SK-N-SH (cell line): Measurements from ENCODE around the gene BTBD10. TPM values are rescaled to one million over a fixed set of nuclear protein-coding genes. Genes with fewer than 3 reads are reported as not detected.

Experiments used
- CTCF ChIA-PET: fragments of 300-600, 350-600 bp; formaldehyde crosslinking; extraction: SDS; loops from one replicate; lab custom pipeline; 2021; lab: Yijun Ruan, JAX
- POLR2A ChIA-PET: fragments of 350-600 bp; sonication (Branson Sonifier 250); formaldehyde crosslinking; extraction: SDS; loops from one replicate; lab custom pipeline; 2020; ENCODE audit warnings: antibody characterized with exemption, inconsistent platforms; lab: Yijun Ruan, JAX
- DNase-seq: peaks from one replicate; pipeline ENCODE4 v3.0.0; 2012
- H2AFZ ChIP-seq: fragments of 200-600 bp; sonication (generic); 2 replicates; pipeline ENCODE4 v1.8.1; 2016; ENCODE audit warnings: antibody characterized with exemption, mild to moderate bottlenecking, low read depth
- H3F3A ChIP-seq: fragments of 200-600 bp; sonication (generic); replicated peaks from 2 replicates; pipeline ENCODE3; 2016; ENCODE audit warnings: antibody characterized with exemption, mild to moderate bottlenecking; ENCODE audit not compliant: insufficient read depth
- H3K27ac ChIP-seq, 2 experiments: fragments of 200-500 bp in 1 of 2; fragments of 200-600 bp in 1 of 2; sonication (Bioruptor generic) in 1 of 2; sonication (generic), shearing (Covaris generic) in 1 of 2; 2 replicates each; pipeline versions ENCODE4 v1.5.1 to v1.6.1; 2014 to 2016; ENCODE audit warnings: low read depth in 2 of 2, inconsistent platforms in 1 of 2, low read length in 1 of 2, mild to moderate bottlenecking in 1 of 2, mixed read lengths in 1 of 2
- H3K27me3 ChIP-seq: fragments of 200-600 bp; sonication (generic), shearing (Covaris generic); 2 replicates; pipeline ENCODE4 v1.6.1; 2016; ENCODE audit warnings: mixed run types; ENCODE audit not compliant: insufficient read depth
- H3K36me3 ChIP-seq, 2 experiments: fragments of 200-500 bp in 1 of 2; fragments of 200-600 bp in 1 of 2; sonication (Bioruptor generic) in 1 of 2; sonication (generic) in 1 of 2; replicated peaks in 1 of 2; 2 replicates each; pipeline versions ENCODE3 to v1.5.1; 2014 to 2016; ENCODE audit warnings: low read length in 1 of 2, mild to moderate bottlenecking in 1 of 2; ENCODE audit not compliant: insufficient read depth in 2 of 2, control insufficient read depth in 1 of 2
- H3K4me1 ChIP-seq, 2 experiments: fragments of 200-500 bp in 1 of 2; fragments of 200-600 bp in 1 of 2; sonication (Bioruptor generic) in 1 of 2; sonication (generic), shearing (Covaris generic) in 1 of 2; 2 replicates each; pipeline versions ENCODE4 v1.5.1 to v1.6.1; 2014 to 2016; ENCODE audit warnings: low read depth in 1 of 2, low read length in 1 of 2, mixed run types in 1 of 2; ENCODE audit not compliant: insufficient read depth in 2 of 2, control insufficient read depth in 1 of 2
- H3K4me2 ChIP-seq: fragments of 200-600 bp; sonication (generic), shearing (Covaris generic); 2 replicates; pipeline ENCODE4 v1.6.1; 2017; ENCODE audit warnings: mixed run types
- H3K4me3 ChIP-seq, 2 experiments: fragments of 200-500 bp in 1 of 2; fragments of 200-600 bp in 1 of 2; sonication (Bioruptor generic) in 1 of 2; sonication (generic), shearing (Covaris generic) in 1 of 2; 2 replicates each; pipeline versions ENCODE4 v1.5.1 to v1.8.1; 2014 to 2016; ENCODE audit warnings: low read depth in 2 of 2, inconsistent platforms in 1 of 2, low read length in 1 of 2, mild to moderate bottlenecking in 1 of 2, mixed read lengths in 1 of 2, moderate library complexity in 1 of 2
- H3K79me2 ChIP-seq: fragments of 200-600 bp; sonication (generic); 2 replicates; pipeline ENCODE4 v1.8.1; 2017; ENCODE audit warnings: mild to moderate bottlenecking; ENCODE audit not compliant: insufficient read depth
- H3K9ac ChIP-seq: fragments of 200-600 bp; sonication (generic); 2 replicates; pipeline ENCODE4 v1.6.1; 2017; ENCODE audit warnings: mixed run types
- H3K9me2 ChIP-seq: fragments of 200-600 bp; sonication (generic); 2 replicates; pipeline ENCODE4 v1.6.1; 2017; ENCODE audit warnings: mixed run types
- H3K9me3 ChIP-seq: fragments of 200-600 bp; sonication (generic); 2 replicates; pipeline ENCODE4 v1.6.1; 2017; ENCODE audit warnings: mixed run types, mild to moderate bottlenecking, moderate library complexity
- H4K20me1 ChIP-seq: fragments of 200-600 bp; sonication (generic); 2 replicates; pipeline ENCODE4 v1.6.1; 2017; ENCODE audit warnings: mild to moderate bottlenecking, mixed run types; ENCODE audit not compliant: insufficient read depth
- ELF1 ChIP-seq: IDR thresholded peaks from 2 replicates; pipeline ENCODE4 v1.4.0; 2012
- EP300 ChIP-seq, 2 experiments: IDR thresholded peaks; 2 replicates each; pipeline versions ENCODE4 v1.4.0 to v1.6.1; 2012; ENCODE audit warnings: borderline replicate concordance in 1 of 2, low read depth in 1 of 2, low read length in 1 of 2
- FOSL2 ChIP-seq: IDR thresholded peaks from 2 replicates; pipeline ENCODE4 v1.4.0; 2012; ENCODE audit warnings: low read depth, mild to moderate bottlenecking, moderate library complexity, borderline replicate concordance
- FOXM1 ChIP-seq: IDR thresholded peaks from 2 replicates; pipeline ENCODE4 v1.4.0; 2012; ENCODE audit warnings: low read depth, mild to moderate bottlenecking
- GABPA ChIP-seq: IDR thresholded peaks from 2 replicates; pipeline ENCODE4 v1.4.0; 2012; ENCODE audit warnings: low read depth, mild to moderate bottlenecking
- GATA2 ChIP-seq: sonication (generic); formaldehyde crosslinking; IDR thresholded peaks from 2 replicates; pipeline ENCODE4 v1.5.0; 2020; ENCODE audit warnings: mild to moderate bottlenecking, missing genetic modification reagents
- IRF3 ChIP-seq: fragments of 150-350 bp; IDR thresholded peaks from 2 replicates; pipeline ENCODE4 v1.6.1; 2016; ENCODE audit warnings: mild to moderate bottlenecking, low read depth, low read length
- NRF1 ChIP-seq: IDR thresholded peaks from 2 replicates; pipeline ENCODE4 v1.6.1; 2012; ENCODE audit warnings: low read depth, mild to moderate bottlenecking, low read length
- POLR2AphosphoS5 ChIP-seq: IDR thresholded peaks from 2 replicates; pipeline ENCODE4 v1.6.1; 2012; ENCODE audit warnings: low read depth, low read length
- RCOR1 ChIP-seq: fragments of 150-350 bp; IDR thresholded peaks from 2 replicates; pipeline ENCODE4 v1.6.1; 2017; ENCODE audit warnings: antibody characterized with exemption, low read length
- RFX5 ChIP-seq: IDR thresholded peaks from 2 replicates; pipeline ENCODE4 v1.6.1; 2012; ENCODE audit warnings: mild to moderate bottlenecking, improper control_type of control experiment, low read length
- RXRA ChIP-seq: IDR thresholded peaks from 2 replicates; pipeline ENCODE4 v1.4.0; 2012; ENCODE audit warnings: low read depth, mild to moderate bottlenecking, borderline replicate concordance
- SIN3A ChIP-seq: IDR thresholded peaks from 2 replicates; pipeline ENCODE4 v1.6.1; 2012; ENCODE audit warnings: low read depth, mild to moderate bottlenecking, low read length, moderate library complexity, borderline replicate concordance
- SMC3 ChIP-seq: IDR thresholded peaks from 2 replicates; pipeline ENCODE4 v1.6.1; 2012; ENCODE audit warnings: low read depth, low read length, improper control_type of control experiment
- TCF12 ChIP-seq: IDR thresholded peaks from 2 replicates; pipeline ENCODE4 v1.4.0; 2012
- TEAD4 ChIP-seq: IDR thresholded peaks from 2 replicates; pipeline ENCODE4 v1.4.0; 2012; ENCODE audit warnings: mild to moderate bottlenecking, borderline replicate concordance; ENCODE audit not compliant: insufficient read depth
- USF2 ChIP-seq: fragments of 150-350 bp; IDR thresholded peaks from 2 replicates; pipeline ENCODE4 v1.6.1; 2017; ENCODE audit warnings: antibody characterized with exemption, low read length, low read depth, borderline replicate concordance
- YY1 ChIP-seq: IDR thresholded peaks from 2 replicates; pipeline ENCODE4 v1.4.0; 2012; ENCODE audit warnings: low read depth, mild to moderate bottlenecking
- WGBS: methylation state at CpG from one replicate; pipeline ENCODE4 v1.1.6; 2017; ENCODE audit warnings: low lambda C conversion rate; 5-methylcytosine and 5-hydroxymethylcytosine counted together
- polyA plus RNA-seq, 3 experiments: library from polyadenylated mRNA; depleted of rRNA; stranded (reverse); fragments of >200 nt; gene quantifications; 2 replicates each; pipeline ENCODE4 v1.2.3, GENCODE V29; 2012
- TF ChIP-seq, protein P1 (sequence below): IDR thresholded peaks from 2 replicates; pipeline ENCODE4 v1.4.0; 2012; ENCODE audit warnings: low read depth
- TF ChIP-seq, protein P2 (sequence below): fragments of 200-600 bp; sonication (generic); IDR thresholded peaks from 2 replicates; pipeline ENCODE4 v1.6.1; 2017; ENCODE audit warnings: antibody characterized with exemption, mild to moderate bottlenecking, moderate library complexity

BTBD10 gene
- polyA plus RNA-seq, 1 of the 3 experiments (the other 2 are of a cell fraction): 23.0 TPM

DNA sequence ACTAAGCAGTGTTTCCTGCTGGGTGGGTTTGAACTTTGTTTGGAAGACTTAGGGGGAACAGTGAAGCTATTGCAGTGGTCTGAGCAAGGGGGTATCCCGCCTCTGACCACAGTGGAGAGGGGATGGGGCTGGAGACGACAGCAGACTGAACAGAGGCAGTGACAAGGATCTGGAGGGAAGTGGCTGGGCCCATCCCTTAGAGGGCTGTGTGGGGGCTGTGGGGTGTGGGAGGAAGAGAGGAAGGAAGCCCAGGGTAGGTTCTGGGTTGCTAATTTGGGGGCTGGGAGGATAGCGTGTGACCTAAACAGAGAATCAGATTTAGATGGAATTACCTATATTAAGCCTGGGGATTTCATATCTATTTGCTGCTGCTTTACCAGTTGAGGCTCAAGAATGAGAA lies 114.7 kb downstream of the BTBD10 start:
- H3K27me3 ChIP-seq: no peaks in the 10 kb centered on the region
- no peak overlapping the region for H3K4me2 ChIP-seq
- TF ChIP-seq EP300 (IDR thresholded peaks at IDR 0.05; ENCODE audit: borderline replicate concordance in 1 of 2, low read depth in 1 of 2, low read length in 1 of 2) (no peak), IRF3 (no peak), TCF12 (no peak), POLR2AphosphoS5 (no peak), ELF1 (no peak), FOXM1 (no peak), SMC3 (no peak), YY1 (no peak), RFX5 (no peak), GABPA (no peak), RXRA (no peak), TEAD4 (no peak), GATA2 (CRISPR knock-in tag) (no peak), SIN3A (no peak), FOSL2 (no peak)
- TF ChIP-seq, protein P1, sequence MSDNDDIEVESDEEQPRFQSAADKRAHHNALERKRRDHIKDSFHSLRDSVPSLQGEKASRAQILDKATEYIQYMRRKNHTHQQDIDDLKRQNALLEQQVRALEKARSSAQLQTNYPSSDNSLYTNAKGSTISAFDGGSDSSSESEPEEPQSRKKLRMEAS: no peak
- TF ChIP-seq, protein P2, sequence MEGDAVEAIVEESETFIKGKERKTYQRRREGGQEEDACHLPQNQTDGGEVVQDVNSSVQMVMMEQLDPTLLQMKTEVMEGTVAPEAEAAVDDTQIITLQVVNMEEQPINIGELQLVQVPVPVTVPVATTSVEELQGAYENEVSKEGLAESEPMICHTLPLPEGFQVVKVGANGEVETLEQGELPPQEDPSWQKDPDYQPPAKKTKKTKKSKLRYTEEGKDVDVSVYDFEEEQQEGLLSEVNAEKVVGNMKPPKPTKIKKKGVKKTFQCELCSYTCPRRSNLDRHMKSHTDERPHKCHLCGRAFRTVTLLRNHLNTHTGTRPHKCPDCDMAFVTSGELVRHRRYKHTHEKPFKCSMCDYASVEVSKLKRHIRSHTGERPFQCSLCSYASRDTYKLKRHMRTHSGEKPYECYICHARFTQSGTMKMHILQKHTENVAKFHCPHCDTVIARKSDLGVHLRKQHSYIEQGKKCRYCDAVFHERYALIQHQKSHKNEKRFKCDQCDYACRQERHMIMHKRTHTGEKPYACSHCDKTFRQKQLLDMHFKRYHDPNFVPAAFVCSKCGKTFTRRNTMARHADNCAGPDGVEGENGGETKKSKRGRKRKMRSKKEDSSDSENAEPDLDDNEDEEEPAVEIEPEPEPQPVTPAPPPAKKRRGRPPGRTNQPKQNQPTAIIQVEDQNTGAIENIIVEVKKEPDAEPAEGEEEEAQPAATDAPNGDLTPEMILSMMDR: no peak
- H3K4me1 ChIP-seq: no peaks in the 10 kb centered on the region; a peak in 1 of 4 replicates
- no peak overlapping the region for H3K9ac ChIP-seq
- 92% methylated on average over 3 of the region's 3 CpGs for WGBS
- H4K20me1 ChIP-seq: no peaks in the 10 kb centered on the region
- H3K9me3 ChIP-seq: no peaks in the 10 kb centered on the region
- no peak overlapping the region for H3K4me3 ChIP-seq
- DNase-seq: no peak
- no peaks in the 10 kb centered on the region for H3K36me3 ChIP-seq
- H3F3A ChIP-seq: no peaks in the 10 kb centered on the region
- no peak overlapping the region for H2AFZ ChIP-seq
- no peaks in the 10 kb centered on the region for H3K79me2 ChIP-seq
- H3K27ac ChIP-seq: no peak overlapping the region
- CTCF ChIA-PET: interaction anchor here (1.4 to 12.9 kb wide), 2 partner anchors 8 to 137 kb away, joined by 3 to 237 read pairs; no protein-coding TSS in a partner anchor
- no peaks in the 10 kb centered on the region for H3K9me2 ChIP-seq
- POLR2A ChIA-PET: no interaction called here

DNA sequence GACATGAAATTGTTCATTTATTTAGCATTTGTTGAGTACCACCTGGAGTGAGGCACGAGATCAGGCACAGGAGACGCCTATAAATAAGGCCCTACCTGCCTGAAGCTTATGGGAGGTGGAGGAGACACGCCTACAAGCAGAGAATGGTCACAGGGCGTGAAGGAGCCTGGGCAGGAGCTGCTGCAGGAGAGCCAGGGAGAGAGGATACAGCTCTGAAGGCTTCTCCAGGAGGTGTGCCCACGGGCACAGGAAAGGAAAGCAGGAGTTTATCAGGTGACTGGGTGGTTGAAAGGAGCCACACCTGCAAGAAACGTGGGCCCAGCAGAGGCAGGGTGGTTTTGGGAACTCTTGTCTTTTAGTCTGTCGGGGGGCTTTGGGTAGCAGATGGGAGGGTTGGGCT lies 115.1 kb downstream of the BTBD10 start:
- Histone ChIP-seq H3F3A (no peaks in the 10 kb centered on the region), H3K9ac (no peak overlapping the region), H3K4me1 (no peaks in the 10 kb centered on the region; a peak in 1 of 4 replicates), H3K36me3 (no peaks in the 10 kb centered on the region), H3K27ac (no peak overlapping the region), H3K27me3 (no peaks in the 10 kb centered on the region), H3K9me3 (no peaks in the 10 kb centered on the region), H3K9me2 (no peaks in the 10 kb centered on the region), H3K4me3 (no peak overlapping the region), H3K79me2 (no peaks in the 10 kb centered on the region), H3K4me2 (no peak overlapping the region), H2AFZ (no peak overlapping the region), H4K20me1 (no peaks in the 10 kb centered on the region)
- CTCF ChIA-PET: interaction anchor here (1.4 to 12.9 kb wide), 3 partner anchors 8 to 136 kb away, joined by 3 to 237 read pairs (median 44); no protein-coding TSS in a partner anchor
- WGBS: 90% methylated on average over 7 of the region's 7 CpGs
- DNase-seq: no peak
- TF ChIP-seq RXRA (no peak), GABPA (no peak), POLR2AphosphoS5 (no peak), IRF3 (no peak), SIN3A (no peak), RCOR1 (no peak), NRF1 (no peak), EP300 (IDR thresholded peaks at IDR 0.05; ENCODE audit: borderline replicate concordance in 1 of 2, low read depth in 1 of 2, low read length in 1 of 2) (no peak), USF2 (no peak), GATA2 (CRISPR knock-in tag) (no peak)
- POLR2A ChIA-PET: no interaction called here
